ENCODE data around the gene TTC24.

- no peak for TF ChIP-seq POLR2AphosphoS5 (IDR thresholded peaks at IDR 0.05; ENCODE audit: insufficient read depth in 1 of 2, low read depth in 1 of 2)
- TF ChIP-seq, protein P1, sequence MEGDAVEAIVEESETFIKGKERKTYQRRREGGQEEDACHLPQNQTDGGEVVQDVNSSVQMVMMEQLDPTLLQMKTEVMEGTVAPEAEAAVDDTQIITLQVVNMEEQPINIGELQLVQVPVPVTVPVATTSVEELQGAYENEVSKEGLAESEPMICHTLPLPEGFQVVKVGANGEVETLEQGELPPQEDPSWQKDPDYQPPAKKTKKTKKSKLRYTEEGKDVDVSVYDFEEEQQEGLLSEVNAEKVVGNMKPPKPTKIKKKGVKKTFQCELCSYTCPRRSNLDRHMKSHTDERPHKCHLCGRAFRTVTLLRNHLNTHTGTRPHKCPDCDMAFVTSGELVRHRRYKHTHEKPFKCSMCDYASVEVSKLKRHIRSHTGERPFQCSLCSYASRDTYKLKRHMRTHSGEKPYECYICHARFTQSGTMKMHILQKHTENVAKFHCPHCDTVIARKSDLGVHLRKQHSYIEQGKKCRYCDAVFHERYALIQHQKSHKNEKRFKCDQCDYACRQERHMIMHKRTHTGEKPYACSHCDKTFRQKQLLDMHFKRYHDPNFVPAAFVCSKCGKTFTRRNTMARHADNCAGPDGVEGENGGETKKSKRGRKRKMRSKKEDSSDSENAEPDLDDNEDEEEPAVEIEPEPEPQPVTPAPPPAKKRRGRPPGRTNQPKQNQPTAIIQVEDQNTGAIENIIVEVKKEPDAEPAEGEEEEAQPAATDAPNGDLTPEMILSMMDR (IDR thresholded peaks at IDR 0.05) = no peak
These were observed 38.6 kb upstream of the TTC24 start for GRCh38 chr1:156540955-156541354.
